Measurements from ENCODE around the gene EML3.
A peak's percentile ranks its signal among the peaks of the same experiment; 100 is the strongest.

DNA sequence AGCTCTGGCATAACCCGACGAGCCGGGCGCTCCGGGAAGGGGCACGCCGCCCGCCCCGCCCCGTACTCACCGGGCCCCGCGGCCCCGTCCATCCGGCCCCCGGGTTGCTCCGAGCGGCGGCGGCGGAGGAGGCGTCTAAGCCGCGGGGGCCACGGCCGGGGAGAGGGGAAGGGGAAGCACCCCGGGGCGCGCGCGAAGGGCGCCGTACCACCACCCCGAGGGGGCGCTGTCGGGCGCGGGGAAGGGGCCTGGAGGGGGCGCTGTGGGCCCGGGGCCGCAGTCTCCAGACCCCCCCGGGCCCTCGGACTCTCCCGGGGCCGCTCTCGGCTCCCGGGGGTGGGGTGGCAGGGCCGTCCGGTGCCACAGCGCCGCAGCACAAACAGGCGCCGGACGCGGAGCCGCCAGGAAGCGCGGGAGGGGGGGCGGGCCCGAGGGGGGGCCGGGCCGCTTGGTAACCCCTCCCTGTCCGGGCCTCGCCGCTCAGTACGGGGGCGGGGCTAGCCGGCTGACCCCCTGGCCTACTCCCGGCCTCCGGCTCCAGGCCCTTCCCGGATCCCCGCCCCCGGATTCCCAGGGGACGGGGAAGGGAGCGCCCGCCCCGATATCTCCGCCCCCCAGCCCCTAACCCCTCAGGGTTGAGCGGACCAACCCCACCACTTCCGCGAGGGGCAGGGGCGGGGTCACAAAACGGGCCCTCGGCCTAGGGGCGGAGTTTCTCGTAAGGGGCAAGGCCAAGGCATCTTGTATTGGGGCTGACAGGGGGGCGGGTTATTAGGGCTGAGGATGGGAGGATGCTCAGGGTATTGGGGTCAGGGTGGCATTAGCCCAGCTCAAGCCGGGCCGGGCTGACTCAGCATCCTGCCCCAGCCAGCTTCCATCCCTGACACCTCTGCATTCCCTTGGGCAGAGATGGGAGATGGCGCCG, at the start of gene EML3, which contains the start of gene ROM1:
- no peak for TF ChIP-seq EZH2 (IDR thresholded peaks at IDR 0.05)
- TF ChIP-seq, protein P1, sequence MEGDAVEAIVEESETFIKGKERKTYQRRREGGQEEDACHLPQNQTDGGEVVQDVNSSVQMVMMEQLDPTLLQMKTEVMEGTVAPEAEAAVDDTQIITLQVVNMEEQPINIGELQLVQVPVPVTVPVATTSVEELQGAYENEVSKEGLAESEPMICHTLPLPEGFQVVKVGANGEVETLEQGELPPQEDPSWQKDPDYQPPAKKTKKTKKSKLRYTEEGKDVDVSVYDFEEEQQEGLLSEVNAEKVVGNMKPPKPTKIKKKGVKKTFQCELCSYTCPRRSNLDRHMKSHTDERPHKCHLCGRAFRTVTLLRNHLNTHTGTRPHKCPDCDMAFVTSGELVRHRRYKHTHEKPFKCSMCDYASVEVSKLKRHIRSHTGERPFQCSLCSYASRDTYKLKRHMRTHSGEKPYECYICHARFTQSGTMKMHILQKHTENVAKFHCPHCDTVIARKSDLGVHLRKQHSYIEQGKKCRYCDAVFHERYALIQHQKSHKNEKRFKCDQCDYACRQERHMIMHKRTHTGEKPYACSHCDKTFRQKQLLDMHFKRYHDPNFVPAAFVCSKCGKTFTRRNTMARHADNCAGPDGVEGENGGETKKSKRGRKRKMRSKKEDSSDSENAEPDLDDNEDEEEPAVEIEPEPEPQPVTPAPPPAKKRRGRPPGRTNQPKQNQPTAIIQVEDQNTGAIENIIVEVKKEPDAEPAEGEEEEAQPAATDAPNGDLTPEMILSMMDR (IDR thresholded peaks at IDR 0.05): peak; percentile 99
